Left cardiac atrium (tissue), 4 donors: ENCODE data around the gene ZNF485. TPM values are rescaled to one million over a fixed set of nuclear protein-coding genes. Genes with fewer than 3 reads are reported as not detected.
A peak's percentile ranks its signal among the peaks of the same experiment; 100 is the strongest.

Experiments used
- ATAC-seq, 2 donors: fragments of 200-7000 bp; cut with Tn5 transposase; one replicate each; pipeline ENCODE4 v1.9.1; 2020; ENCODE audit warnings: mild to moderate bottlenecking in 2 of 2, moderate library complexity in 2 of 2
- DNase-seq: peaks from one replicate; pipeline ENCODE4 v3.0.0-alpha.2; 2020
- intact Hi-C, 2 donors: fragments of 100-400 bp; cut with DNase I; formaldehyde crosslinking; loops; one replicate each; pipeline versions ENCODE4 v1.14.1 to v1.15.1; 2022 to 2023
- total RNA-seq, 2 donors: library from RNA; stranded (reverse); fragmentation: NEBNext Ultra II Directional; extraction: Animal tissue kit (Norgen Biotek cat#: 25700); gene quantifications; one replicate each; pipeline ENCODE4 v1.2.1, GENCODE V29; 2021
- donor health status: DM: no; HTN: yes; CAD: no.
- donor health status: DM: no; HTN: yes; CAD: no; lungs with severe emphysema.
- donor health status: DM: yes; HTN: yes; CAD: no.
- donor health status: Dilated cardiomyopathy.

ZNF485 gene
- total RNA-seq, 2 donors from 2014 or later: 2.0 to 2.8 TPM

GRCh38 chr10:43655311-43655710 is 49.1 kb downstream of the ZNF485 start:
- ATAC-seq (no peak), DNase-seq (no peak)
- intact Hi-C loops: no loop called here

DNA sequence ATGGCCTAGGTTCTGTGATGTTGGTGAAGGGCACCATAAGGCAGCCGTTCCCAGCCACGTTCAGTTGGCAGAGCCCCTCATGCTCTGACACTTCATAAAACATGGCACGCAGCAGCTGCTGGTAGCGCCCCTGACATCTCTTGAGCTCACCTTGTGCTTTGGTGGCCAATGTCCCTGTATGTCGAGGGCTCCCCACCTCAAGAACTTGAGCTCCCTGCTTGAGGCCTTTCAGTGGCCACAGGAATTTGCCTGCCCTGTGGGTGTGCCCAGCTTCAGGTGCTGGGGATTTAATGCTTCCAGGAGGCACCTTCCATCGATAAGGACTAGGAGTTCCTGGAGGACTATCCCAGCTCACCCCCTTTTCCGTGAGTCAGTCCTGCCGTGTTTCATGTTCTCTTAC is 52.0 kb downstream of the ZNF485 start:
- ATAC-seq: no peak
- DNase-seq: no peak
- intact Hi-C loops: no loop called here

DNA sequence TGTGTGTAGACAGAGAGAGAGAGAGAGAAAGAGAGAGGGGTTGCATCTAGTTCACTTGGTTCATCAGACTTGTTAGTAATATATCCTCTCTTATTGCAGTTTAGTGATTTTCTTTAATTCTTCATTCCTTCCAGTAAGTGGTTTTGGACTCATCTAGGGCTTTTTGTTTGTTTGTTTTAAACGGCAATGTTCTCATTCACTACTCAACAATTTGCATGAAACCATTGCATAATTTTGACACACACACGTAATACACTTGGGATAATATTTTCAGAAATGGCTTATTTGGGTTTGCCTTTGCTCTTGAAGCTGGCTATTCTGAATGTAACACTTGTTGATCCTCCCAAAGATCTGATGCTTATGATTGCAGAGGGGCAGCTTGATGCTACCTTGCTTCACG is 58.8 kb downstream of the ZNF485 start:
- DNase-seq (no peak), ATAC-seq (no peak)
- intact Hi-C loops: no loop called here

- ATAC-seq: no peak
- intact Hi-C loops: no loop called here
- DNase-seq: no peak
These were observed 60.3 kb downstream of the ZNF485 start for GRCh38 chr10:43666552-43666951.

GRCh38 chr10:43667317-43667731 is 61.1 kb downstream of the ZNF485 start:
- intact Hi-C loops: no loop called here
- ATAC-seq (peak; percentile 79 to 81), DNase-seq (peak; percentile 64)

Other genes with a start within 250 kb of the ZNF485 start
- not detected for gene FXYD4, start 234.8 kb upstream of the ZNF485 start, total RNA-seq
- 100 to 1,000 TPM in 1 of 2 donors, 10 to 100 TPM in 1; 83.6 to 107 TPM for gene HNRNPF, start 197.3 kb upstream of the ZNF485 start, total RNA-seq
- 1 to 10 TPM; 2.2 to 2.3 TPM for gene ZNF487, start 169.3 kb upstream of the ZNF485 start, total RNA-seq
- gene ZNF239, start 31.8 kb upstream of the ZNF485 start, total RNA-seq: 1 to 10 TPM; 2.1 to 2.2 TPM
- 10 to 100 TPM; 41.3 to 41.6 TPM for gene ZNF32, start 42.4 kb downstream of the ZNF485 start, total RNA-seq